IMR-90 (cell line): ENCODE results near the gene CDK18.

ENCODE experiments used
- BHLHE40 ChIP-seq: fragments of 150-350 bp; IDR thresholded peaks from 2 replicates; pipeline ENCODE4 v1.6.1; 2016; ENCODE audit warnings: mild to moderate bottlenecking, low read depth, low read length
- CEBPB ChIP-seq: IDR thresholded peaks from 2 replicates; pipeline ENCODE4 v1.6.1; 2012; ENCODE audit warnings: low read depth, low read length, improper control_type of control experiment
- MAFK ChIP-seq: IDR thresholded peaks from 2 replicates; pipeline ENCODE4 v1.6.1; 2012; ENCODE audit warnings: low read depth, low read length, improper control_type of control experiment
- MAZ ChIP-seq: IDR thresholded peaks from 2 replicates; pipeline ENCODE4 v1.6.1; 2012; ENCODE audit warnings: low read depth, mild to moderate bottlenecking, low read length, improper control_type of control experiment, moderate library complexity, borderline replicate concordance
- NFE2L2 ChIP-seq: fragments of 150-350 bp; IDR thresholded peaks from 2 replicates; pipeline ENCODE4 v1.6.1; 2016; ENCODE audit warnings: low read depth, mild to moderate bottlenecking, low read length
- POLR2A ChIP-seq: IDR thresholded peaks from 2 replicates; pipeline ENCODE4 v1.6.1; 2012; ENCODE audit warnings: mild to moderate bottlenecking, low read depth, low read length
- RAD21 ChIP-seq: IDR thresholded peaks from 2 replicates; pipeline ENCODE4 v1.6.1; 2012; ENCODE audit warnings: low read length, improper control_type of control experiment
- RCOR1 ChIP-seq: IDR thresholded peaks from 2 replicates; pipeline ENCODE4 v1.6.1; 2012; ENCODE audit warnings: mild to moderate bottlenecking, low read length, improper control_type of control experiment; ENCODE audit not compliant: insufficient replicate concordance
- RFX5 ChIP-seq: IDR thresholded peaks from 2 replicates; pipeline ENCODE4 v1.8.0; 2012; ENCODE audit warnings: low read depth, mild to moderate bottlenecking, low read length, moderate library complexity
- SMC3 ChIP-seq: fragments of 150-350 bp; IDR thresholded peaks from 2 replicates; pipeline ENCODE4 v1.6.1; 2016; ENCODE audit warnings: low read depth, mild to moderate bottlenecking, antibody characterized with exemption, low read length, moderate library complexity
- TF ChIP-seq, protein P1 (sequence below): conservative IDR thresholded peaks from 2 replicates; pipeline ENCODE4 v1.5.1; 2012; ENCODE audit warnings: mild to moderate bottlenecking, low read depth, low read length, improper control_type of control experiment
- TF ChIP-seq, protein P2 (sequence below): fragments of 150-350 bp; IDR thresholded peaks from 2 replicates; pipeline ENCODE4 v1.6.1; 2017; ENCODE audit warnings: mild to moderate bottlenecking, antibody characterized with exemption, low read length, low read depth
- TF ChIP-seq, protein P3 (sequence below): fragments of 150-350 bp; IDR thresholded peaks from 2 replicates; pipeline ENCODE4 v1.6.1; 2016; ENCODE audit warnings: low read depth, mild to moderate bottlenecking, low read length, moderate library complexity, borderline replicate concordance

DNA sequence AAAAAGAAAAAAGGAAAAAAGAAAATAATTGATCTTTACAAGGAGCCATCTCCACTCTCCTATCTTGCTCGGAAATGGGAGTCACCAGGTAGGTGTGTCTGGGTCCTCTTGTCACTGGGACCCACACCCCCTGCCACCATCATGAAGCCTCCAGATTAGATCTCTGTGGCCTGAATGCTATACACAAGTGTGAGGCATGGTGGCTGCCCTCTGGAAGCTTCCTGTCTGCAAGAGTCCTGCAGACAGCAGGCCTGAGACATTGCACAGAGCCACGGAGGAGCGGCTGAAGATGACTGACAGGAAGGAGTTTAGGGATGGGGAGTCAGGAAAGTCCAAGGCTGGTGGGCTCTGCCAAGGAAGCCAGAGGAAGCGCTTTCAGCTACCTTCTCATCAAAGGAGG, 16.2 kb downstream of the CDK18 start:
- TF ChIP-seq NFE2L2 (no peak), RAD21 (no peak), POLR2A (no peak), SMC3 (no peak), BHLHE40 (no peak), CEBPB (no peak), RCOR1 (no peak), MAFK (no peak), MAZ (no peak), RFX5 (no peak)
- TF ChIP-seq, protein P1, sequence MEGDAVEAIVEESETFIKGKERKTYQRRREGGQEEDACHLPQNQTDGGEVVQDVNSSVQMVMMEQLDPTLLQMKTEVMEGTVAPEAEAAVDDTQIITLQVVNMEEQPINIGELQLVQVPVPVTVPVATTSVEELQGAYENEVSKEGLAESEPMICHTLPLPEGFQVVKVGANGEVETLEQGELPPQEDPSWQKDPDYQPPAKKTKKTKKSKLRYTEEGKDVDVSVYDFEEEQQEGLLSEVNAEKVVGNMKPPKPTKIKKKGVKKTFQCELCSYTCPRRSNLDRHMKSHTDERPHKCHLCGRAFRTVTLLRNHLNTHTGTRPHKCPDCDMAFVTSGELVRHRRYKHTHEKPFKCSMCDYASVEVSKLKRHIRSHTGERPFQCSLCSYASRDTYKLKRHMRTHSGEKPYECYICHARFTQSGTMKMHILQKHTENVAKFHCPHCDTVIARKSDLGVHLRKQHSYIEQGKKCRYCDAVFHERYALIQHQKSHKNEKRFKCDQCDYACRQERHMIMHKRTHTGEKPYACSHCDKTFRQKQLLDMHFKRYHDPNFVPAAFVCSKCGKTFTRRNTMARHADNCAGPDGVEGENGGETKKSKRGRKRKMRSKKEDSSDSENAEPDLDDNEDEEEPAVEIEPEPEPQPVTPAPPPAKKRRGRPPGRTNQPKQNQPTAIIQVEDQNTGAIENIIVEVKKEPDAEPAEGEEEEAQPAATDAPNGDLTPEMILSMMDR, result no peak
- TF ChIP-seq, protein P2, sequence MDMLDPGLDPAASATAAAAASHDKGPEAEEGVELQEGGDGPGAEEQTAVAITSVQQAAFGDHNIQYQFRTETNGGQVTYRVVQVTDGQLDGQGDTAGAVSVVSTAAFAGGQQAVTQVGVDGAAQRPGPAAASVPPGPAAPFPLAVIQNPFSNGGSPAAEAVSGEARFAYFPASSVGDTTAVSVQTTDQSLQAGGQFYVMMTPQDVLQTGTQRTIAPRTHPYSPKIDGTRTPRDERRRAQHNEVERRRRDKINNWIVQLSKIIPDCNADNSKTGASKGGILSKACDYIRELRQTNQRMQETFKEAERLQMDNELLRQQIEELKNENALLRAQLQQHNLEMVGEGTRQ, result no peak
- TF ChIP-seq, protein P3, sequence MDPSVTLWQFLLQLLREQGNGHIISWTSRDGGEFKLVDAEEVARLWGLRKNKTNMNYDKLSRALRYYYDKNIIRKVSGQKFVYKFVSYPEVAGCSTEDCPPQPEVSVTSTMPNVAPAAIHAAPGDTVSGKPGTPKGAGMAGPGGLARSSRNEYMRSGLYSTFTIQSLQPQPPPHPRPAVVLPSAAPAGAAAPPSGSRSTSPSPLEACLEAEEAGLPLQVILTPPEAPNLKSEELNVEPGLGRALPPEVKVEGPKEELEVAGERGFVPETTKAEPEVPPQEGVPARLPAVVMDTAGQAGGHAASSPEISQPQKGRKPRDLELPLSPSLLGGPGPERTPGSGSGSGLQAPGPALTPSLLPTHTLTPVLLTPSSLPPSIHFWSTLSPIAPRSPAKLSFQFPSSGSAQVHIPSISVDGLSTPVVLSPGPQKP, result no peak
